H1 (cell line): ENCODE results near the gene KANSL1. TPM values are rescaled to one million over a fixed set of nuclear protein-coding genes. Genes with fewer than 3 reads are reported as not detected.
A peak's percentile ranks its signal among the peaks of the same experiment; 100 is the strongest.

Source experiments
- CTCF ChIA-PET: fragments of 300-600 bp; sonication (Branson Sonifier 250); formaldehyde crosslinking; loops from one replicate; lab custom pipeline; 2021; ENCODE audit not compliant: partially characterized antibody; lab: Charles Lee
- POLR2A ChIA-PET: fragments of 300-600 bp; sonication (Branson Sonifier 250); formaldehyde crosslinking; loops from one replicate; lab custom pipeline; 2021; ENCODE audit warnings: inconsistent platforms; ENCODE audit not compliant: partially characterized antibody; lab: Charles Lee
- DNase-seq, 2 experiments: peaks; one replicate each; pipeline versions ENCODE4 v3.0.0 to v3.0.0-alpha.2; 2010 to 2022; ENCODE audit warnings: low spot score in 2 of 2, low read depth in 1 of 2, mixed read lengths in 1 of 2
- FAIRE-seq: peaks from 2 replicates; lab custom pipeline; 2011; peaks lifted over from hg19 to GRCh38; lab: Jason Lieb, UNC
- H2AFZ ChIP-seq: 2 replicates; pipeline ENCODE4 v1.8.1; 2012; ENCODE audit warnings: low read length, inconsistent platforms
- H2AK5ac ChIP-seq: 2 replicates; pipeline ENCODE4 v1.6.1; 2013; ENCODE audit warnings: low read depth, low read length
- H2BK120ac ChIP-seq: replicated peaks from 2 replicates; pipeline ENCODE3; 2013; ENCODE audit warnings: low read depth, low read length, inconsistent platforms
- H2BK12ac ChIP-seq: 2 replicates; pipeline ENCODE4 v1.6.1; 2013; ENCODE audit warnings: low read depth, low read length
- H2BK15ac ChIP-seq: 2 replicates; pipeline ENCODE4 v1.6.1; 2013; ENCODE audit warnings: low read length
- H2BK20ac ChIP-seq: 2 replicates; pipeline ENCODE4 v1.6.1; 2013; ENCODE audit warnings: low read length
- H2BK5ac ChIP-seq: 2 replicates; pipeline ENCODE4 v1.6.1; 2013; ENCODE audit warnings: low read depth, low read length
- H3K14ac ChIP-seq: 2 replicates; pipeline ENCODE4 v1.6.1; 2013; ENCODE audit warnings: inconsistent platforms; ENCODE audit not compliant: insufficient read length
- H3K18ac ChIP-seq: 2 replicates; pipeline ENCODE4 v1.6.1; 2013; ENCODE audit warnings: low read length; ENCODE audit errors: extremely low read depth
- H3K23ac ChIP-seq: 2 replicates; pipeline ENCODE4 v1.6.1; 2013; ENCODE audit warnings: inconsistent platforms; ENCODE audit not compliant: insufficient read length
- H3K23me2 ChIP-seq: 2 replicates; pipeline ENCODE4 v1.6.1; 2013; ENCODE audit warnings: low read depth, low read length
- H3K27ac ChIP-seq: 2 replicates; pipeline ENCODE4 v1.6.1; 2011; ENCODE audit warnings: low read depth, low read length, inconsistent platforms
- H3K27me3 ChIP-seq, 4 experiments: replicated peaks in 1 of 4; 1 replicate in 1 of 4; 2 replicates in 3 of 4; pipeline versions ENCODE4 v1.6.1 to v1.8.1; 2011 to 2013; ENCODE audit warnings: low read length in 3 of 4, mild to moderate bottlenecking in 3 of 4, inconsistent platforms in 2 of 4, mixed read lengths in 2 of 4, moderate library complexity in 1 of 4; ENCODE audit not compliant: control insufficient read depth in 3 of 4, insufficient read depth in 3 of 4; ENCODE audit errors: extremely low read depth in 1 of 4
- H3K36me3 ChIP-seq, 4 experiments: 2 replicates each; pipeline versions ENCODE4 v1.6.1 to v1.8.1; 2011 to 2013; ENCODE audit warnings: mild to moderate bottlenecking in 4 of 4, low read length in 3 of 4, moderate library complexity in 2 of 4, control low read depth in 1 of 4, inconsistent platforms in 1 of 4; ENCODE audit not compliant: insufficient read depth in 4 of 4, control insufficient read depth in 2 of 4
- H3K4ac ChIP-seq: replicated peaks from 2 replicates; pipeline ENCODE3; 2013; ENCODE audit warnings: low read length, low read depth, mixed read lengths, inconsistent platforms; ENCODE audit not compliant: insufficient read length
- H3K4me1 ChIP-seq, 4 experiments: replicated peaks in 1 of 4; 1 replicate in 1 of 4; 2 replicates in 3 of 4; pipeline versions ENCODE4 v1.6.1 to v1.8.1; 2011 to 2013; ENCODE audit warnings: low read length in 3 of 4, inconsistent platforms in 2 of 4, mixed read lengths in 1 of 4; ENCODE audit not compliant: insufficient read depth in 4 of 4, control insufficient read depth in 3 of 4
- H3K4me2 ChIP-seq, 2 experiments: 2 replicates each; pipeline versions ENCODE4 v1.6.1 to v1.8.1; 2011 to 2013; ENCODE audit warnings: low read depth in 2 of 2, low read length in 2 of 2, control low read depth in 1 of 2, inconsistent platforms in 1 of 2, mild to moderate bottlenecking in 1 of 2; ENCODE audit not compliant: insufficient read depth in 1 of 2
- H3K4me3 ChIP-seq, 4 experiments: fragments of 200-600, 300-600 bp in 1 of 4; sonication (generic), shearing (Covaris generic), sonication (Bioruptor Twin) in 1 of 4; 2 replicates each; pipeline versions ENCODE4 v1.5.1 to v1.8.1; 2011 to 2016; ENCODE audit warnings: low read length in 4 of 4, low read depth in 3 of 4, control low read depth in 2 of 4, inconsistent platforms in 2 of 4, mild to moderate bottlenecking in 2 of 4, mixed read lengths in 1 of 4, moderate library complexity in 1 of 4; ENCODE audit not compliant: insufficient read depth in 2 of 4; ENCODE audit errors: extremely low read depth in 1 of 4
- H3K56ac ChIP-seq: replicated peaks from 2 replicates; pipeline ENCODE3; 2013; ENCODE audit warnings: low read depth, mild to moderate bottlenecking, mixed read lengths, low read length, inconsistent platforms; ENCODE audit not compliant: insufficient read length
- H3K79me1 ChIP-seq: 2 replicates; pipeline ENCODE4 v1.6.1; 2013; ENCODE audit warnings: low read depth, low read length, control low read depth
- H3K79me2 ChIP-seq, 2 experiments: 2 replicates each; pipeline versions ENCODE4 v1.6.1 to v1.8.1; 2012 to 2013; ENCODE audit warnings: low read length in 2 of 2, mild to moderate bottlenecking in 2 of 2, inconsistent platforms in 1 of 2; ENCODE audit not compliant: insufficient read depth in 2 of 2, control insufficient read depth in 1 of 2
- H3K9ac ChIP-seq, 4 experiments: replicated peaks in 1 of 4; 1 replicate in 1 of 4; 2 replicates in 3 of 4; pipeline versions ENCODE4 v1.6.1 to v1.8.1; 2011 to 2013; ENCODE audit warnings: low read depth in 3 of 4, low read length in 3 of 4, control low read depth in 2 of 4, mild to moderate bottlenecking in 2 of 4, moderate library complexity in 2 of 4, inconsistent platforms in 1 of 4; ENCODE audit errors: extremely low read depth in 1 of 4
- H3K9me3 ChIP-seq, 2 experiments: 2 replicates each; pipeline versions ENCODE4 v1.6.1 to v1.8.1; 2012 to 2013; ENCODE audit warnings: mild to moderate bottlenecking in 2 of 2, moderate library complexity in 2 of 2, control low read depth in 1 of 2, inconsistent platforms in 1 of 2, low read depth in 1 of 2, low read length in 1 of 2, mixed read lengths in 1 of 2; ENCODE audit not compliant: insufficient read depth in 2 of 2
- H4K20me1 ChIP-seq, 2 experiments: replicated peaks in 1 of 2; 2 replicates each; pipeline versions ENCODE3 to v1.8.1; 2011 to 2013; ENCODE audit warnings: inconsistent platforms in 2 of 2, low read length in 2 of 2, mild to moderate bottlenecking in 1 of 2; ENCODE audit not compliant: insufficient read depth in 2 of 2, control insufficient read depth in 1 of 2
- H4K5ac ChIP-seq: 2 replicates; pipeline ENCODE4 v1.6.1; 2013; ENCODE audit warnings: low read length, low read depth, mixed read lengths, inconsistent platforms; ENCODE audit not compliant: insufficient read length
- H4K8ac ChIP-seq: 2 replicates; pipeline ENCODE4 v1.8.0; 2013; ENCODE audit warnings: mild to moderate bottlenecking, moderate library complexity, low read length, inconsistent platforms; ENCODE audit not compliant: insufficient read depth; ENCODE audit errors: extremely low read depth
- H4K91ac ChIP-seq: replicated peaks from 2 replicates; pipeline ENCODE3; 2013; ENCODE audit warnings: low read length, mixed read lengths, inconsistent platforms; ENCODE audit not compliant: insufficient read length
- ASH2L ChIP-seq: fragments of 200-600, 300-600 bp; sonication (generic); IDR thresholded peaks from one replicate; pipeline ENCODE4 v1.7.1; 2017; ENCODE audit warnings: low read length
- ATF3 ChIP-seq: IDR thresholded peaks from 2 replicates; pipeline ENCODE4 v1.6.1; 2011; ENCODE audit warnings: low read depth, mild to moderate bottlenecking, low read length; ENCODE audit not compliant: insufficient read depth
- BRCA1 ChIP-seq: IDR thresholded peaks from 2 replicates; pipeline ENCODE4 v1.6.1; 2012; ENCODE audit warnings: low read depth, low read length, improper control_type of control experiment
- MAX ChIP-seq: IDR thresholded peaks from 2 replicates; pipeline ENCODE4 v1.6.1; 2012; ENCODE audit warnings: inconsistent platforms
- WGBS, 2 experiments: shearing (Covaris generic) in 1 of 2; methylation state at CpG; one replicate each; pipeline versions ENCODE4 v1.1.6 to v1.1.7; 2013 to 2015; ENCODE audit warnings: low lambda C conversion rate in 2 of 2, mixed read lengths in 2 of 2, inconsistent platforms in 1 of 2, low coverage in 1 of 2, missing lambda C conversion rate in 1 of 2; ENCODE audit not compliant: insufficient replicate concordance in 2 of 2, insufficient coverage in 1 of 2, insufficient read length in 1 of 2; ENCODE audit errors: extremely low coverage in 1 of 2, missing lambda C conversion rate in 1 of 2; 5-methylcytosine and 5-hydroxymethylcytosine counted together
- polyA plus RNA-seq, 7 experiments: library from polyadenylated mRNA; depleted of rRNA in 3 of 7; stranded (reverse) in 5 of 7; unstranded in 2 of 7; fragments of >200 nt in 5 of 7; fragments of 200-250 nt in 2 of 7; gene quantifications; 1 replicate in 5 of 7; 2 replicates in 1 of 7; 4 replicates in 1 of 7; pipeline versions ENCODE4 v1.2.1 to v1.2.3, GENCODE V29; 2011 to 2013; ENCODE audit warnings: missing spikeins in 2 of 7, mixed read lengths in 2 of 7
- total RNA-seq: library from RNA; stranded (reverse); fragmentation: NEBNext Ultra II Directional; extraction: Animal tissue kit (Norgen Biotek cat#: 25700); gene quantifications from 2 replicates; pipeline ENCODE4 v1.2.1, GENCODE V29; 2021

KANSL1 gene
- total and polyA plus RNA-seq, 2 of the 8 experiments (the other 6 are each of a cell fraction or from before 2014, with no cell fraction given), result 34.0 to 128 TPM

GRCh38 chr17:46117117-46117516 lies 76.1 kb downstream of the KANSL1 start:
- H3K56ac ChIP-seq, result no peak overlapping the region
- POLR2A ChIA-PET, result interaction anchor here (1.1 to 1.9 kb wide), 3 partner anchors 20 to 70 kb away, joined by 3 to 5 read pairs (median 4); no protein-coding TSS in a partner anchor
- no peak overlapping the region for H4K91ac ChIP-seq
- H3K4me2 ChIP-seq, result peak overlapping the region in 1 of 2 experiments; percentile 7; a peak in 2 of 4 replicates
- no peak overlapping the region for H2BK15ac ChIP-seq
- H3K23ac ChIP-seq, result no peak overlapping the region
- H3K4me3 ChIP-seq, result no peak overlapping the region
- H4K20me1 ChIP-seq, result peaks cover 31 to 46% of the 10 kb centered on the region in 2 experiments
- no peaks in the 10 kb centered on the region for H3K27me3 ChIP-seq
- H4K8ac ChIP-seq, result no peak overlapping the region
- peaks cover 11% of the 10 kb centered on the region for H3K79me1 ChIP-seq
- H2AK5ac ChIP-seq, result no peak overlapping the region
- TF ChIP-seq MAX (no peak), ATF3 (no peak), ASH2L (no peak), BRCA1 (no peak)
- H3K9ac ChIP-seq, result no peak overlapping the region
- no peak overlapping the region for H2BK120ac ChIP-seq
- no peak overlapping the region for H3K27ac ChIP-seq
- no peaks in the 10 kb centered on the region for H3K36me3 ChIP-seq
- H2BK12ac ChIP-seq, result no peak overlapping the region
- no peak overlapping the region for H3K14ac ChIP-seq
- no peaks in the 10 kb centered on the region; the same call in 1 of the 2 replicates for H3K23me2 ChIP-seq
- FAIRE-seq (no peak), DNase-seq (no peak)
- H3K4ac ChIP-seq, result no peak overlapping the region
- no peak overlapping the region for H2BK5ac ChIP-seq
- no peaks in the 10 kb centered on the region for H3K9me3 ChIP-seq
- H3K18ac ChIP-seq, result no peak overlapping the region
- peaks cover 7 to 23% (median 18%) of the 10 kb centered on the region in 4 experiments; a peak in 6 of 7 replicates for H3K4me1 ChIP-seq
- H3K79me2 ChIP-seq, result peaks cover 58 to 100% of the 10 kb centered on the region in 2 experiments
- H2AFZ ChIP-seq, result no peak overlapping the region
- H2BK20ac ChIP-seq, result no peak overlapping the region
- CTCF ChIA-PET, result interaction anchor here (0.6 to 1.6 kb wide), 6 partner anchors 8 to 79 kb away, joined by 3 to 4 read pairs (median 3); no protein-coding TSS in a partner anchor
- WGBS, 2 experiments, result 86% methylated on average over 3 of the region's 3 CpGs; no CpG with 5 or more reads in 1 of the 2 experiments
- no peak overlapping the region for H4K5ac ChIP-seq
